Measurements from ENCODE around the gene LSM10. TPM values are rescaled to one million over a fixed set of nuclear protein-coding genes. Genes with fewer than 3 reads are reported as not detected.

LSM10 gene
- total RNA-seq, 6 experiments from 2014 or later = 44.6 to 58.7 (median 49.6) TPM

- no peak overlapping the region for H3K4me3 Mint-ChIP-seq
- H3K9me3 Mint-ChIP-seq = no peaks in the 10 kb centered on the region
- H3K27me3 Mint-ChIP-seq (ENCODE audit: insufficient read depth) = no peaks in the 10 kb centered on the region; the same call in 1 of the 2 replicates
- peaks cover 42% of the 10 kb centered on the region for H3K4me1 Mint-ChIP-seq (ENCODE audit: low read depth)
- H3K27ac Mint-ChIP-seq = peak overlapping the region; percentile 58
- TF ChIP-seq CTCF (IDR thresholded peaks at IDR 0.05) = no peak
- DNase-seq = no peak
- H3K36me3 Mint-ChIP-seq (ENCODE audit: low read depth) = peaks cover 30% of the 10 kb centered on the region
Observed at GRCh38 chr1:36345353-36345752, 52.4 kb downstream of the LSM10 start.

DNA sequence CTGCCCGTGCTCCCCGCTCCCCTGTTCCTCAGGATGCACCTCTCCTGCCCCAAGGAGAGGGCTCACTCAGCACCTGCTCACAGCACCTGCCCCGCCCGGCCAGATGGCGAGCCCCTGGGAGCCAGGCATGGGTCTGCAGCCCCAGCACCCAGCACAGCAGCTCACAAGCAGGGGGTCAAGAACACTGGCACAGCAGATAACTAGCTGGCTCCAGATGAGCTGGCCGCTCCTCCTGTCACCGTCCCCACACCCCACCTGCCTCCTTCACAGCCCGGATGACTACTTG is 53.4 kb downstream of the LSM10 start:
- peaks cover 30% of the 10 kb centered on the region for H3K36me3 Mint-ChIP-seq (ENCODE audit: low read depth)
- H3K9me3 Mint-ChIP-seq = no peaks in the 10 kb centered on the region
- peak overlapping the region; percentile 58; the same call in 1 of the 2 replicates for H3K27ac Mint-ChIP-seq
- DNase-seq = no peak
- peaks cover 38% of the 10 kb centered on the region for H3K4me1 Mint-ChIP-seq (ENCODE audit: low read depth)
- no peak for TF ChIP-seq CTCF (IDR thresholded peaks at IDR 0.05)
- no peak overlapping the region for H3K4me3 Mint-ChIP-seq
- H3K27me3 Mint-ChIP-seq (ENCODE audit: insufficient read depth) = no peaks in the 10 kb centered on the region; the same call in 1 of the 2 replicates

GRCh38 chr1:36343651-36344394 is 53.9 kb downstream of the LSM10 start:
- H3K9me3 Mint-ChIP-seq = no peaks in the 10 kb centered on the region
- no peaks in the 10 kb centered on the region; the same call in 1 of the 2 replicates for H3K27me3 Mint-ChIP-seq (ENCODE audit: insufficient read depth)
- DNase-seq = no peak
- H3K4me3 Mint-ChIP-seq = no peak overlapping the region
- H3K27ac Mint-ChIP-seq = peak overlapping the region; percentile 88
- no peak for TF ChIP-seq CTCF (IDR thresholded peaks at IDR 0.05)
- H3K4me1 Mint-ChIP-seq (ENCODE audit: low read depth) = peaks cover 38% of the 10 kb centered on the region
- H3K36me3 Mint-ChIP-seq (ENCODE audit: low read depth) = peaks cover 30% of the 10 kb centered on the region

Other genes with a start within 250 kb of the LSM10 start
- gene TRAPPC3, start 248.4 kb downstream of the LSM10 start, total RNA-seq (2021; fragmentation: NEBNext Ultra II Directional; extraction: Animal tissue kit (Norgen Biotek cat#: 25700)) = 10 to 100 TPM; 76.6 to 93.4 (median 78.6) TPM
- 100 to 1,000 TPM; 202 to 234 (median 210) TPM for gene MAP7D1, start 241.7 kb downstream of the LSM10 start, total RNA-seq (2021; fragmentation: NEBNext Ultra II Directional; extraction: Animal tissue kit (Norgen Biotek cat#: 25700))
- 100 to 1,000 TPM; 116 to 126 (median 121) TPM for gene THRAP3, start 173.5 kb downstream of the LSM10 start, total RNA-seq (2021; fragmentation: NEBNext Ultra II Directional; extraction: Animal tissue kit (Norgen Biotek cat#: 25700))
- gene SH3D21, start 91.5 kb downstream of the LSM10 start, total RNA-seq (2021; fragmentation: NEBNext Ultra II Directional; extraction: Animal tissue kit (Norgen Biotek cat#: 25700)) = 1 to 10 TPM; 2.7 to 5.3 (median 2.9) TPM
- 100 to 1,000 TPM; 152 to 206 (median 155) TPM for gene EVA1B, start 74.3 kb downstream of the LSM10 start, total RNA-seq (2021; fragmentation: NEBNext Ultra II Directional; extraction: Animal tissue kit (Norgen Biotek cat#: 25700))
- gene STK40, start 12.0 kb downstream of the LSM10 start, total RNA-seq (2021; fragmentation: NEBNext Ultra II Directional; extraction: Animal tissue kit (Norgen Biotek cat#: 25700)) = 10 to 100 TPM; 24.1 to 26.5 (median 25.1) TPM
- gene OSCP1, start 52.5 kb upstream of the LSM10 start, total RNA-seq (2021; fragmentation: NEBNext Ultra II Directional; extraction: Animal tissue kit (Norgen Biotek cat#: 25700)) = 10 to 100 TPM in 1 of 6 experiments, 1 to 10 TPM in 5; 6.0 to 11.0 (median 7.2) TPM
- 10 to 100 TPM; 74.1 to 96.1 (median 88.4) TPM for gene MRPS15, start 66.5 kb upstream of the LSM10 start, total RNA-seq (2021; fragmentation: NEBNext Ultra II Directional; extraction: Animal tissue kit (Norgen Biotek cat#: 25700))
- gene CSF3R, start 85.0 kb upstream of the LSM10 start, total RNA-seq (2021; fragmentation: NEBNext Ultra II Directional; extraction: Animal tissue kit (Norgen Biotek cat#: 25700)) = not detected